A172 (cell line): ENCODE data around the gene LIN7B. TPM values are rescaled to one million over a fixed set of nuclear protein-coding genes. Genes with fewer than 3 reads are reported as not detected.

ENCODE experiments used
- DNase-seq: peaks from one replicate; pipeline ENCODE4 v3.0.0-alpha.2; 2015; ENCODE audit warnings: low spot score
- total RNA-seq: library from RNA; depleted of rRNA; stranded (reverse); fragments of >200 nt; shearing (Covaris generic); gene quantifications from 2 replicates; pipeline ENCODE4 v1.2.3, GENCODE V29; 2014

Gene LIN7B
- total RNA-seq, 1 experiment from 2014 or later: 0.16 TPM

- no peak for DNase-seq
Observed at GRCh38 chr19:49094505-49095482, 19.4 kb upstream of the LIN7B start.

DNA sequence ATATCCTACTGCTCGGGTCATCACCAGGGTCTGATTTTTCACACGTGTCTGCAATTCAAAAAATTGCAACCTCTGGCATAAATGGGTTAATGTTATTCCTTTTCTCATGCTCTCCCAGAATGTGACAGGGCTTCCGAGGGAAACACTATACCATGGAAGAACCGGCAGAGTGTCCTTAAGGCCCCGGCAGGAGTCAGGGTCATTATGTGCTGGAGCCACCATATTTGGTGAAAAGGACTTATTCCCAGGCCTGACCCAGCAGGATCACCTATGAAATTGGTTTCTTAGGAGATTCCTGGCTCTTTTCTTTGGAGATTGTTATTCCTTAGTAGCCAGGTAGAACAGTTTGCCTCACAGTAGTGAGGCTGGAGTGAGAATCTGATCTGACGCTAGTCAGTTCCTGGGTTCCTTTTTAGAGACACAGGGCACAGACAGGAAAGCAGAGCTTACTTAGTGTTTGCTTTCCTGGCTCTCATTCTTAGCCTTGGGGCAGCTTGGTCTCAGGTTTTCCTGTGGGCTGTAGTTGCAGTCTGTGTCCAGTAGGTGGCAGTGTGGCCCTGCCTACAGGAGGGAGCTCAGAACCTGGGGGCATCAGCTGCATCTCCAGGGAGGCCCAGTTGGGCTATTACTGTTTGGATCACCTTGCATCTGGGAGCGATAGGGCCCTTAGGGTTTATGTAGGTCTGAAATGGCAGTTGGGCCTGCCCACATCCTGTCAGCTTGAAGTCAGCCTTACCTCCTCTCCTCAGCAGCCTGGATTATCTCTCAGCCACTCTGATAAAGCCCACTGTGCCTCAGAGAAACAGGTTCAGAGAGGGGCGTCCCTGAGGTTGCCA lies 16.5 kb upstream of the LIN7B start:
- DNase-seq: peak; percentile 50

DNA sequence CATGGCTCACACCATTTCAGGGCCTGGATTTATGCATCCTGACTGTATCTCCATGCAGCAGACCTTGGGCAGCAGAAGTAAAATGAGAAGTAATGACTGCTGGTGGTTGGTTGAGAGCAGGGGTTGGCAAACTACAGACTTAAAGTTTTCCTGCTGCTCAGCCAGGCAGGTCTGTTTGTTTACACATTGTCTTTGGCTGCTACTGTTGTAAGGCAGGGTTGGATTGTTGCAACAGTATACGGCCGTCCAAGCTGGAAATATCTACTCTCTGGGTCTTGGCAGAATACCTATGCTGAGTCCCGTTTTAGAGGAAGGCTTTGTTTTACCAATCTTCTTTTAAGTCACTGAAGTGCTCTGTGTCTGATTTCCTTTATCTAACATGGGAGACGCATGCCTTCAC lies 15.4 kb upstream of the LIN7B start:
- no peak for DNase-seq

DNA sequence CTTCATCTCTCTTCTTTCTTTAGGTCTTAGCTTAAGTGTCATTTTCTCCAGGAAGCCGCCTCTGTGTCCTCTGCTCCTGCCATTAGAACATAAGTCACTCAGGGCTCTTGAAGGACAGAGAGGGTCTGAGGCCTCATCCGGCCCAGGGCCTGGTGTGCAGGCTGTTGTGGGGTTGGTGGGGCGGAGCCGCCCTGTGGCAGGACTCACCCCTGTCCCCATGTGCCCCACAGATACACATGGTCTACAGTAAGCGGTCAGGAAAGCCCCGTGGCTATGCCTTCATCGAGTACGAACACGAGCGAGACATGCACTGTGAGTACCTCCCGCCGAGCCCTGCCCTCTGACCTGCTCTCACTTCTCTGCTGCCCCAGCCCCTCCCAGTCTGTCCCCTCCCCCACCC lies 13.0 kb upstream of the LIN7B start:
- no peak for DNase-seq

GRCh38 chr19:49102303-49102702 lies 11.9 kb upstream of the LIN7B start:
- DNase-seq: no peak

DNA sequence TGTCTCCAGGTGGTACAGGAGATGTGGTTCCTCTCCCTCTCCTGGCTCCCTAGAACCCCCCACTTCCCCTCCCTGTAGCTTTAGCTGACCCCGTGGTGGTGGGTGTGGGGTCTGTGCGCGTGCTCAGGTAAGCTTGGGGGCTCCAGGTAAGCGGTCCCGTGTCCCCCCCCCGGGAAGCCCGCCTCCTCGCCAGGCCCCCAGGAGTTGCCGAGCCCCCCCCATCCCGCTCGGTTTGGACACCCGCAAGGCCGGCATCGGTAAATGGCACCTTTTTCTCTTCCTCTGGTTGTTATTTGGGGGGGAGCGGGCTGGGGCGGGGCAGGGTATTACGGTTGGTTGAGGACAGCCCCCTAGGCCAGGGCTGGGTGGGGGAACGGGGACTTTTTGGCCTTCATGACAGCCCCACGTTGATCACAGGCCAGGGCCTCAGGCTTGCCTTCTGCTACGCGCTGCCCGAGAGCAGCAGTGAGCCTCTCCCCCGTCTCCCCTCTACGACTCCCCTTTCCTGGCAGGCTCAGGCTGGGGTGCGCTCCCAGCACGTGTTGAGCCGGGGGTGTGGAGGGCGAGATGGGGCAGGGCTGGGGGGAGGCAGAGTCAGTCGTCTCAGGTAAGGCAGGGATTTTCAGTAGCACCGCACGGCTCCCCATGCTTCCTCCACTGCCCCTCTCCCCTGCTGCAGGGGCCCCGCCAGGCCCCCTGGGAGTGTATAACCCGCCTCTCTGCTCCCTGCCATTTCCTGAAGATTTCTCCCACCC lies 10.7 kb upstream of the LIN7B start:
- no peak for DNase-seq

- DNase-seq: no peak
Observed at GRCh38 chr19:49104229-49104864, 9.8 kb upstream of the LIN7B start.

DNA sequence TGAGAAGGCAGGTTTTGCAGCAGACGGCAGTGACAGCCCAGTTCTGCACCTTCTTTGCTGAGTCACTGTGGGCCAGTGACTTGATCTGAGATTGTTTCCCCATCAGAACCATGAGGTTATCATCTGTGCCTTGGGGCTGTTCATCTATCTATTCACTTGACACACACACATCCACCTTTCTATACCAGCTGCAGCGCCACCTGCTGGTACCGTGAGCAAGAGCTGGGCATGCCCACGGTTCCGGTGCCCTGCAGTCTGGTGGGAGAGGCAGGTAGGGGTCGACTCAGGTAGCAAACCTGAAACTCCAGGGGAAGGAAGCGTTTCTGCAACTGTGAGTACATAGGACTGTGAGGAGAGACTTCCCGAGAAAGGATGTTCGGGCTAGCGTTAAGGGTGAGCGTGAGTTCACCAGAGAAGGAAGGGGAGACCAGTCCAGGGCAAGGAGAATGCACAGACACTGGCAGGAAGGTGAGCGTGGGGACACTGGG lies 7.5 kb upstream of the LIN7B start:
- DNase-seq: peak; percentile 38

GRCh38 chr19:49107625-49108459 lies 6.3 kb upstream of the LIN7B start:
- no peak for DNase-seq

DNA sequence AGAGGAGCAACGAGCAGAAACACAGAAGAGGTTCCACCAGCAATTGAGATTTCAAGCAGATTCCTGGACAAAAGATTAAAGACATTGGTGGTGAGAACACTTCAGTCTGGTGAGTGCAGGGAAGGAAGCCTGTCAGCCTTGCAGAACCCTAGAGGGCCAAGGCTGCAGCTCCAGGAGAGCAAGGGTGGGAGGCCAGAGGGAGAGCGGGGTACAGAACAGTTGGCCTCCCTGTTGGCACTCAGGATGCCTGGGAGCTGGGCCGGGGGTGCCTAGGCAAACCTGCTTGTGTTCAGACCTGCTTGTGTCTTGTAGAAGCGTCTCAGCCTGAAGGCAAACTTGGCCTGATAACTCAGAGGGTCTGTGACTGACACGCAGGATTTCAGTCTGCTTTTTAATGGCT lies 5.1 kb upstream of the LIN7B start:
- no peak for DNase-seq

GRCh38 chr19:49109569-49110233 lies 4.5 kb upstream of the LIN7B start:
- no peak for DNase-seq

DNA sequence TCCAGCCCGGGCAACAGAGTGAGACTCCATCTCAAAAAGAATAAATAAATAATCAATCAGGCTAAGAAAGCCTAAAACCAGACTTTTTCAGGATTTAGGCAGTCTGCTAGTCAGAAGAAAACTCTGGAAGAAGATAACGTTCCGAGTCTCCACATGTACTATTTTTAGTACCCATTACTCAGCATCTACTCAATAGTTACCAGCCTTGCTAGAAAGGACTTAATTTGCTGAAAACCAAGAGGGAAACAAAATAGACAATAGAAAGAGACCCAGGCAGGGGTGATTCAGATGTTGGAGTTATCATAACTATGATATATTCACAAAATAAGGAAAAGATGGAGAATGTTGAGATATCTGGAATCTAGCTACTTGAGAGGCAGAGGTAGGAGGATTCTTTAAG lies 3.6 kb upstream of the LIN7B start:
- DNase-seq: no peak

DNA sequence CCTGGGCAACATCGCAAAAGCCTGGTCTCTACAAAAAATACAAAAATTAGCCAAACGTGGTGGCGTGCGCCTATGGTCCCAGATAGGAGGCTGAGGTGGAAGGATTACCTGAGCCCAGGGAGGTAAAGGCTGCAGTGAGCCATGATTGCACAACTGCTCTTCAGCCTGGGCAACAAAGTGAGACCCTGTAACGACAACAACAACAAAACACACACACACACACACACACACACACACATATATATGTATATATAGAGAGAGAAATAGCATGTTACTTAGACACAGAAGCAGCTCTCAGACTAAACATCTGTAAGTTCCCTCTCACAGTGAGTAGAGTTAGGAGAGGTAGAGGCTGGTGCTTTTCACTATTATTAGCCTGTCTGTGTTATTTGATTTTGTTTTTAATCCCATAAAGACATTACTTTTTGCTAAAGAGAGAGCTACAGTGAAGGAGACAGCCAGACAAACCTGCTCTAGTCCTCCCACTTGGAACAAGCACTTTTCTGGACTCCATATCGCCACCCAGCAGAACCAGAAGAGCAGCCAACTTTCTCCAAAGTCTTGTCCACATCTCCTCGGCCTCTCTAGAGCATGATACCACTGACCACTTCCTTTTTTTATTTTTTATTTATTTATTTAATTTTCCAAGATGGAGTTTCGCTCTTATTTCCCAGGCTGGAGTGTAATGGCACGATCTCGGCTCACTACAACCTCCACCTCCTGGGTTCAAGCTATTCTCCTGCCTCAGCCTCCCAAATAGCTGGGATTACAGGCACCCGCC lies 2.8 kb upstream of the LIN7B start:
- DNase-seq: no peak

GRCh38 chr19:49114630-49115363 lies 627 bp downstream of the LIN7B start:
- no peak for DNase-seq

GRCh38 chr19:49116544-49116943 lies 2.4 kb downstream of the LIN7B start:
- DNase-seq: no peak

DNA sequence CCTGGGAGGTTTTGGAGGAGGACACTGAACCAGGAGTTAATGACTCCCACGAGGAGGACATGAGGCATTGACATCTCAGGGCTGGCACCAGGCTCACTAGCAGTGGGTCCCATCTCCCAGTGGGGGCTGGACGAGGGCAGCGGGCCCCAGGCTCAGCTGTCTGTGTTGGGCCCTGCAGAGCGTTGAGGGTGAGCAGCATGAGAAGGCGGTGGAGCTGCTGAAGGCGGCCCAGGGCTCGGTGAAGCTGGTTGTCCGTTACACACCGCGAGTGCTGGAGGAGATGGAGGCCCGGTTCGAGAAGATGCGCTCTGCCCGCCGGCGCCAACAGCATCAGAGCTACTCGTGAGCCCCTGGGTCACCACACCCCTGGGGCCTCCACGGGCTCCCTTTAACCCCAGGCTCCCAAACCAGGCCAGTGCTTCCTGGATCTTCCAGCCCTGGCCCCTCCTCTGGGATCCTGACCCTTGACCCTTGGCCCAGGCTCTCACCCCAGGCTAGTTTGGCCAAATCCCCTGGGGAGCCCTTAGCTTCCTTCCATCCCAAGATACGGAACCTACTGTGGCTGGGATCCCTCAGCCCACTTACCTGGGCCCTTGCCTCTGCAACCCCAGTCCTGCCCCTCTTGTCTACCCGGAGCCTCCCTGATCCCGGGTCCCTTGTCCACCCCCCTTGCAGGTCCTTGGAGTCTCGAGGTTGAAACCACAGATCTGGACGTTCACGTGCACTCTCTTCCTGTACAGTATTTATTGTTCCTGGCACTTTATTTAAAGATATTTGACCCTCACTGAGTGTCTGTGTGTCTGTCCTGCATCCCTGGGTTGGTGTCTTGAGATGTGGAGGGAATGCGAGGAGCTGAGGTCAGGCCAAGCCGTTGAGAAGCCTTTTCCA lies 3.8 kb downstream of the LIN7B start:
- DNase-seq: no peak
